Stomach (tissue), 9 donors: ENCODE results near the gene SRSF4. TPM values are rescaled to one million over a fixed set of nuclear protein-coding genes. Genes with fewer than 3 reads are reported as not detected.

Experiments
- DNase-seq, 2 donors: peaks; one replicate each; pipeline versions ENCODE4 v3.0.0 to v3.0.0-alpha.2; 2013 to 2019
- H3K27ac ChIP-seq, 5 donors: fragments of 200-600 bp in 4 of 5; sonication (generic) in 4 of 5; one replicate each; pipeline ENCODE4 v1.5.1; 2013 to 2019; ENCODE audit warnings: mild to moderate bottlenecking in 1 of 5, moderate library complexity in 1 of 5
- H3K27me3 ChIP-seq, 3 donors: fragments of 200-600 bp; sonication (generic); one replicate each; pipeline ENCODE4 v1.5.1; 2017 to 2019; ENCODE audit warnings: mixed run types in 1 of 3
- H3K36me3 ChIP-seq, 4 donors: fragments of 200-600 bp; sonication (generic); 1 replicate in 3 of 4; 2 replicates in 1 of 4; pipeline ENCODE4 v1.5.1; 2016 to 2019
- H3K4me1 ChIP-seq, 4 donors: fragments of 200-600 bp; sonication (generic); one replicate each; pipeline ENCODE4 v1.5.1; 2016 to 2019
- H3K4me3 ChIP-seq, 4 donors: fragments of 200-600 bp; sonication (generic) in 3 of 4; one replicate each; pipeline ENCODE4 v1.5.1; 2016 to 2019; ENCODE audit warnings: mild to moderate bottlenecking in 1 of 4
- H3K9me3 ChIP-seq, 4 donors: fragments of 200-600 bp; sonication (generic); one replicate each; pipeline ENCODE4 v1.5.1; 2016 to 2019
- CTCF ChIP-seq, 7 experiments: fragments of 450-650 bp in 4 of 7; fragments of 200-600 bp in 3 of 7; sonication (generic) in 3 of 7; IDR thresholded peaks; one replicate each; pipeline ENCODE4 v1.5.1; 2016 to 2019; ENCODE audit warnings: antibody characterized with exemption in 7 of 7, control low read depth in 2 of 7, mild to moderate bottlenecking in 1 of 7
- EP300 ChIP-seq: sonication (generic); formaldehyde crosslinking; IDR thresholded peaks from one replicate; pipeline ENCODE4 v1.6.1; 2017; ENCODE audit warnings: antibody characterized with exemption
- POLR2A ChIP-seq, 4 donors: fragments of 450-650 bp; IDR thresholded peaks; one replicate each; pipeline ENCODE4 v1.6.1; 2016; ENCODE audit warnings: antibody characterized with exemption in 4 of 4, control low read depth in 2 of 4, mild to moderate bottlenecking in 1 of 4, moderate library complexity in 1 of 4
- POLR2AphosphoS5 ChIP-seq, 3 donors: sonication (generic); formaldehyde crosslinking; IDR thresholded peaks; one replicate each; pipeline ENCODE4 v1.6.1; 2016; ENCODE audit warnings: antibody characterized with exemption in 3 of 3
- WGBS, 5 donors: extraction: QIAGEN DNeasy Blood & Tissue Kit in 3 of 5; methylation state at CpG; one replicate each; pipeline versions ENCODE4 v1.1.5 to v1.1.7; 2013 to 2018; 5-methylcytosine and 5-hydroxymethylcytosine counted together
- intact Hi-C: fragments of 100-400 bp; cut with DNase I; formaldehyde crosslinking; loops from one replicate; pipeline ENCODE4 v1.15.1; 2023; ENCODE audit warnings: low total_unique reads
- polyA plus RNA-seq, 3 donors: library from polyadenylated mRNA; stranded (reverse); fragments of 200-250 nt; gene quantifications; one replicate each; pipeline ENCODE4 v1.2.3, GENCODE V29; 2013
- total RNA-seq, 5 donors: library from RNA; depleted of rRNA; stranded (reverse); fragments of >200 nt; gene quantifications; one replicate each; pipeline versions ENCODE4 v1.1.0 to v1.2.3, GENCODE V29; 2014 to 2016
- donor health status: healthy with polysubstance abuse.
- donor health status: Bipolar disorder and iron deficiency.
- donor health status: healthy.

SRSF4 gene
- total and polyA plus RNA-seq, 8 donors = 25.1 to 328 (median 53.1) TPM

DNA sequence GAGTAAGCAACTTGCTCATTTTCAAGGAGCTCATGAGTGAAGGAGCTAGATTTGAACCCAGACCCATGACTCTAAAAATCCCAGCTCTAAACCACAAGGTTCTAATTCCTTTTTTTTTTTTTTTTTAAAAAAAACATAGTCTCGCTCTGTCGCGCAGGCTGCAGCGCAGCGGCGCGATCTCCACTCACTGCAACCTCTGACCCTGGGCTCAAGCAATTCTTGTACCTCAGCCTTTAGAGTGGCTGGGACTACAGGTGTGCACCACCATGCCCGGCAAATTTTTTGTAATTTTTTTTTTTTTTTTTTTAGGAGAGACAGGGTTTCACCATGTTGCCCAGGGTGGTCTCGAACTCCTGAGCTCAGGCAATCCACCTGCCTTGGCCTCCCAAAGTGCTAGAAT, 13.8 kb downstream of the SRSF4 start:
- whole genome bisulfite sequencing, 5 donors = 97 to 100% (median 99%) methylated on average over 9 of the region's 9 CpGs
- no peak for TF ChIP-seq POLR2A (IDR thresholded peaks at IDR 0.05)
- intact Hi-C loops = no loop called here

DNA sequence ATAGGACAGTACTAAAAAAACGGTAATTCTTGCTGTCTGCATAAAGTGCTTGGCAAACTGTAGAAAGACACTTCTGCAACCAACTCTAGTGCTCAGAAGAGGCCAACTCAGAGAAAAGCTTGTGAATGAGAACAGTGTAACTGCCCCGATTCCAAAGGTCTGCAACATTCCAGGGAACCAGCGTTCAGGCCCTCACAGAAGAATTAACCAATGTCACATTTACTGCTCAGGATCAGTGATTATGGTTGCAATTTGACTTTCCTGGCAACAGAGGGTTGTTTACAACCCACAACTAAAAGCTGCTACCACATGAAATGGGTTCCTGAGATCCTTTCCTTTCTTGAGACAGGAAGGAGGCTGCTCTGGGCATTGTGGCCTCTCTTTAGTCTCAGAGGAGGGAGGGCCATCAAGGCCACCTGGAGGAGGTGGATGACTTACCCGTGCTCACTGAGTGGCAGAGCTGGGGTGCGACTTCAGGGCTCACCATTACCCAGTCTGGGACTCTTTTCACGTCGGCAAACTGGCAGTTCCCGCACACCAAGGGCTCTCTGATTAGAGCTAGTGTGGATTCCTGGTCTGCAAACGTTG, 15.3 kb downstream of the SRSF4 start:
- peak in 1 of 2 donors; percentile 28 for DNase-seq
- Histone ChIP-seq H3K36me3 (peaks cover 31 to 62% (median 52%) of the 10 kb centered on the region in 4 donors), H3K27ac (no peak overlapping the region), H3K27me3 (no peaks in the 10 kb centered on the region), H3K4me1 (peaks cover 24 to 84% (median 50%) of the 10 kb centered on the region in 4 donors), H3K4me3 (no peak overlapping the region), H3K9me3 (no peaks in the 10 kb centered on the region)
- 58 to 79% (median 71%) methylated on average over 9 of the region's 9 CpGs for WGBS, 5 donors
- TF ChIP-seq CTCF (IDR thresholded peaks at IDR 0.05) = no peak
- no peak for TF ChIP-seq EP300
- TF ChIP-seq POLR2A (IDR thresholded peaks at IDR 0.05) = no peak
- TF ChIP-seq POLR2AphosphoS5 (IDR thresholded peaks at IDR 0.05) = no peak
- intact Hi-C loops = no loop called here

More for the DNA sequence above, 13.8 kb downstream of the SRSF4 start:
- H3K9me3 ChIP-seq = no peaks in the 10 kb centered on the region
- H3K4me1 ChIP-seq = peaks cover 20 to 82% (median 48%) of the 10 kb centered on the region in 4 donors
- H3K27me3 ChIP-seq = no peaks in the 10 kb centered on the region
- H3K36me3 ChIP-seq = peaks cover 30 to 61% (median 52%) of the 10 kb centered on the region in 4 donors
- no peak for DNase-seq
- no peak overlapping the region for H3K4me3 ChIP-seq
- H3K27ac ChIP-seq = no peak overlapping the region

DNA sequence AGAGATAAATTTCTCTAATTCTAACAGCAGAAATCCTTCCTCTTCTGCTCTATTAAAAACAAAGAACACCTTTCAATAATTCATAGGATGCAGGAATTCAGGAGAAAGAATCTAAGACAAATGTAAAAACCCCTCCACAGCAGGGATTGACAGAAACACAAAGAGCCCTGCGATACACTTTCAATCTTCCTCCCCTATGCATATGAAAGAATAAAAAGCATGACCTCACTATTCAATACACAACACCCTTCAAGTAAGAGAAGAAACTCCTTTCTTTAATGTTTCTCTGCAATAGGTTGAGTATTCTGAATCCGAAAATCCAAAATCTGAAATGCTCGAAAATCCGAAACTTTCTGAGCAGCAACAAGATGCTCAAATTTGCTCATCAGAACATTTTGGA, 17.1 kb downstream of the SRSF4 start:
- H3K9me3 ChIP-seq = no peaks in the 10 kb centered on the region
- peaks cover 34 to 71% (median 62%) of the 10 kb centered on the region in 4 donors for H3K36me3 ChIP-seq
- DNase-seq = no peak
- H3K27me3 ChIP-seq = no peaks in the 10 kb centered on the region
- H3K4me1 ChIP-seq = peaks cover 13 to 84% (median 44%) of the 10 kb centered on the region in 4 donors
- H3K27ac ChIP-seq = no peak overlapping the region
- 77 to 93% (median 88%) methylated on average over 4 of the region's 4 CpGs for WGBS, 5 donors
- intact Hi-C loops = no loop called here
- TF ChIP-seq CTCF (IDR thresholded peaks at IDR 0.05) = no peak
- no peak for TF ChIP-seq POLR2A (IDR thresholded peaks at IDR 0.05)
- TF ChIP-seq POLR2AphosphoS5 (IDR thresholded peaks at IDR 0.05) = no peak
- TF ChIP-seq EP300 = no peak
- no peak overlapping the region for H3K4me3 ChIP-seq

DNA sequence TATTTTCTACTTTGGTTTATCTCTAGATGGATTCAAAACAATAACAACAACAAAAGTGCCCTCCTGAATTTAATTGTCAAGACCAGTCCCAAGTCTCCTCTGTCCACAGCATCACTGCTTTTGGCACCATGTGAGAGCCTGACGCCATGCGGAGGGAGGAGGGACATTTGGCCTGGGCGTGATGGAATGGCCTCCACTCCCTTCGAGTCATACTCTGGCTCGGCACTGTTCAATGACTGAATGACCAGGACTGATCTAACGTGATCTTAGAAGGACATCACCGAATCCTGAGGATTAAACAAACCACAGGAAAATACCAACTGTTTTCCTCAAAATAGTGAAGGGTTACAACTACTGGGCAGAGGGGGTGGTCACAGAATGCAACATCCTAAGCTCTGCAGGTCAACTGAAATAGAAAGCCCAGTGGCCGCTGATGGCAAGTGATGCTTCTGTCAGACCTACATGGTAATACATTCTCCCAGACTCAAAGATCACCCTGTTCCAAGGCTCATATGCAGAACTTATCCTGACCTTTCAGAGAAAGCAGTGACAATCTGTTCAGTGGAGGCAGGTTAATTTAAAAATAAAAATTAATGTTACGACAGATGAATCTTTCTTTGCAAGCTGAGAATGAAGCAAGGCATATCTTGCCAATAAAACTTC, 19.1 kb downstream of the SRSF4 start:
- Histone ChIP-seq H3K4me3 (no peak overlapping the region), H3K27ac (peak overlapping the region in 2 of 5 donors; percentile 6 to 38), H3K36me3 (peaks cover 49 to 77% (median 69%) of the 10 kb centered on the region in 4 donors), H3K9me3 (no peaks in the 10 kb centered on the region), H3K27me3 (no peaks in the 10 kb centered on the region), H3K4me1 (peaks cover 13 to 70% (median 42%) of the 10 kb centered on the region in 4 donors)
- DNase-seq = no peak
- TF ChIP-seq POLR2A (IDR thresholded peaks at IDR 0.05) = no peak
- TF ChIP-seq EP300 = no peak
- TF ChIP-seq CTCF (IDR thresholded peaks at IDR 0.05) = no peak
- TF ChIP-seq POLR2AphosphoS5 (IDR thresholded peaks at IDR 0.05) = no peak
- intact Hi-C loops = no loop called here
- WGBS, 5 donors = 75 to 79% (median 77%) methylated on average over 9 of the region's 9 CpGs

DNA sequence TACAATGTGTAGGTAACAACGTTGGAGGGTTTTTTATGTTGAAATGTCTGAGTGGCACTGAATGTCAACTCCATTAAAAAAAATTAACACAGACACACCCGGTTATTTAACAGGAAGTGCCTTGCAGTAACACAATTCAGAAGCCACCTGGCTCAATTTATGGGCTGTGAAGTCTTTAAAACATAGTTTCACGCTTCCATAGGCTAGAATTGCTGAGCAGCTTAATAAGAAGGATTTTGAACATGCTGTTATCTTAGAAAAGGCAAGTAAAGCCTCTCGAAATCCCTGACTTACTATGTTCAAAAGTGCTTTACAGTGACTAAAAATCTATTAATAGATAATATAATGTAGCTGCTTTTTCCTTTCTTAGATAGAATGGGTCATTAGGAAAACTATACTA, 19.7 kb downstream of the SRSF4 start:
- Histone ChIP-seq H3K27me3 (no peaks in the 10 kb centered on the region), H3K36me3 (peaks cover 43 to 77% (median 69%) of the 10 kb centered on the region in 4 donors), H3K9me3 (no peaks in the 10 kb centered on the region), H3K27ac (peak overlapping the region in 2 of 5 donors; percentile 6 to 38), H3K4me1 (peaks cover 18 to 71% (median 43%) of the 10 kb centered on the region in 4 donors), H3K4me3 (no peak overlapping the region)
- no peak for TF ChIP-seq CTCF (IDR thresholded peaks at IDR 0.05)
- no peak for TF ChIP-seq POLR2AphosphoS5 (IDR thresholded peaks at IDR 0.05)
- TF ChIP-seq POLR2A (IDR thresholded peaks at IDR 0.05) = no peak
- no peak for TF ChIP-seq EP300
- 48 to 58% (median 48%) methylated on average over 4 of the region's 4 CpGs for WGBS, 5 donors
- intact Hi-C loops = no loop called here
- DNase-seq = no peak
